Fibroblast of skin of right biceps (primary cell): ENCODE measurements around the gene LPIN2.
"Not testable (repeated sequence)": the region's sequence is repeated elsewhere in the genome, so short reads cannot be mapped to it uniquely, and the experiment has no call there.

Experiments
- DNase-seq: peaks from one replicate; pipeline ENCODE4 v3.0.0-alpha.2; 2013

LPIN2 gene

GRCh38 chr18:3013024-3013804, at the start of gene LPIN2:
Gene LPIN2 (minus strand): TSS chr18:3013144. CDS start chr18:2960840, 52,304 bp downstream.
- DNase-seq = peak; percentile 98

- DNase-seq = no peak
Measured at GRCh38 chr18:3061581-3062312, 48.8 kb upstream of the LPIN2 start.

- no peak for DNase-seq
Measured at GRCh38 chr18:3060667-3061580, 48.0 kb upstream of the LPIN2 start.

GRCh38 chr18:3059272-3059671, 46.3 kb upstream of the LPIN2 start:
- DNase-seq = no peak

GRCh38 chr18:3058328-3059191, 45.6 kb upstream of the LPIN2 start:
- no peak for DNase-seq

- DNase-seq = no peak
Measured at GRCh38 chr18:3057526-3057925, 44.6 kb upstream of the LPIN2 start.

GRCh38 chr18:3056311-3056710, 43.4 kb upstream of the LPIN2 start:
- no peak for DNase-seq

GRCh38 chr18:3055816-3056215, 42.9 kb upstream of the LPIN2 start:
- peak; percentile 27 for DNase-seq

- DNase-seq = no peak
Measured at GRCh38 chr18:3055186-3055728, 42.3 kb upstream of the LPIN2 start.

- no peak for DNase-seq
Measured at GRCh38 chr18:3054780-3055179, 41.8 kb upstream of the LPIN2 start.

- no peak for DNase-seq
Measured at GRCh38 chr18:3054214-3054613, 41.3 kb upstream of the LPIN2 start.

GRCh38 chr18:3053081-3053480, 40.1 kb upstream of the LPIN2 start:
- DNase-seq = no peak

GRCh38 chr18:3052411-3052758, 39.4 kb upstream of the LPIN2 start:
- no peak for DNase-seq

- DNase-seq = no peak
Measured at GRCh38 chr18:3051718-3052410, 38.9 kb upstream of the LPIN2 start.

- DNase-seq = not testable (repeated sequence)
Measured at GRCh38 chr18:3049897-3050454, 37.0 kb upstream of the LPIN2 start.

- DNase-seq = no peak
Measured at GRCh38 chr18:3048820-3049349, 35.9 kb upstream of the LPIN2 start.

- DNase-seq = no peak
Measured at GRCh38 chr18:3048121-3048520, 35.2 kb upstream of the LPIN2 start.

- DNase-seq = no peak
Measured at GRCh38 chr18:3046216-3046808, 33.4 kb upstream of the LPIN2 start.

- no peak for DNase-seq
Measured at GRCh38 chr18:3044931-3045698, 32.2 kb upstream of the LPIN2 start.

- DNase-seq = no peak
Measured at GRCh38 chr18:3042379-3042778, 29.4 kb upstream of the LPIN2 start.
